Thyroid gland (tissue), 4 donors: ENCODE measurements around the gene USP38. TPM values are rescaled to one million over a fixed set of nuclear protein-coding genes. Genes with fewer than 3 reads are reported as not detected.

Experiments used
- DNase-seq, 2 donors: peaks; one replicate each; pipeline ENCODE4 v3.0.0-alpha.2; 2019
- H3K27ac ChIP-seq, 3 donors: fragments of 200-600 bp; sonication (generic); 1 replicate in 2 of 3; 2 replicates in 1 of 3; pipeline ENCODE4 v1.5.1; 2016 to 2019; ENCODE audit warnings: mild to moderate bottlenecking in 1 of 3, moderate library complexity in 1 of 3
- H3K27me3 ChIP-seq: fragments of 200-600 bp; sonication (generic); one replicate; pipeline ENCODE4 v1.5.1; 2019
- H3K36me3 ChIP-seq, 2 donors: fragments of 200-600 bp; sonication (generic); one replicate each; pipeline ENCODE4 v1.5.1; 2016 to 2019
- H3K4me1 ChIP-seq, 2 donors: fragments of 200-600 bp; sonication (generic); one replicate each; pipeline ENCODE4 v1.5.1; 2017 to 2019
- H3K4me3 ChIP-seq, 3 donors: fragments of 200-600 bp; sonication (generic); replicated peaks in 1 of 3; 1 replicate in 2 of 3; 2 replicates in 1 of 3; pipeline ENCODE4 v1.5.1; 2016; ENCODE audit warnings: mild to moderate bottlenecking in 1 of 3
- H3K9me3 ChIP-seq: fragments of 200-600 bp; sonication (generic); one replicate; pipeline ENCODE4 v1.5.1; 2017
- CTCF ChIP-seq, 6 experiments: fragments of 200-600 bp in 3 of 6; fragments of 450-650 bp in 3 of 6; sonication (generic) in 3 of 6; IDR thresholded peaks; one replicate each; pipeline ENCODE4 v1.5.1; 2016 to 2019; ENCODE audit warnings: antibody characterized with exemption in 6 of 6, mild to moderate bottlenecking in 2 of 6, inconsistent platforms in 1 of 6, moderate library complexity in 1 of 6
- POLR2A ChIP-seq, 2 donors: fragments of 450-650 bp; IDR thresholded peaks; one replicate each; pipeline ENCODE4 v1.6.1; 2017; ENCODE audit warnings: antibody characterized with exemption in 2 of 2, mild to moderate bottlenecking in 2 of 2, moderate library complexity in 1 of 2
- WGBS, 2 donors: methylation state at CpG; one replicate each; pipeline ENCODE4 v1.1.5; 2017; 5-methylcytosine and 5-hydroxymethylcytosine counted together
- intact Hi-C: fragments of 100-400 bp; cut with DNase I; formaldehyde crosslinking; loops from one replicate; pipeline ENCODE4 v1.15.1; 2023
- total RNA-seq, 4 donors: library from RNA; depleted of rRNA; stranded (reverse); fragments of >200 nt; gene quantifications; one replicate each; pipeline ENCODE4 v1.2.3, GENCODE V29; 2016

USP38 gene
- total RNA-seq, 4 donors from 2014 or later, result 21.8 to 39.8 (median 29.9) TPM

GRCh38 chr4:143270256-143270838, 85.6 kb downstream of the USP38 start:
- no peak for DNase-seq
- Histone ChIP-seq H3K27me3 (no peaks in the 10 kb centered on the region), H3K4me1 (no peaks in the 10 kb centered on the region), H3K9me3 (no peaks in the 10 kb centered on the region), H3K36me3 (no peaks in the 10 kb centered on the region), H3K4me3 (no peak overlapping the region), H3K27ac (no peak overlapping the region)
- no peak for TF ChIP-seq POLR2A (IDR thresholded peaks at IDR 0.05)
- no peak for TF ChIP-seq CTCF (IDR thresholded peaks at IDR 0.05)
- WGBS, 2 donors, result 89 to 93% methylated on average over 2 of the region's 2 CpGs
- intact Hi-C loops, result no loop called here

Other genes starting within 250 kb of the USP38 start
- 10 to 100 TPM; 20.3 to 40.8 (median 32.5) TPM for gene GAB1, start 152.0 kb downstream of the USP38 start, total RNA-seq